Caki2 (cell line): ENCODE results near the gene RAC2. TPM values are rescaled to one million over a fixed set of nuclear protein-coding genes. Genes with fewer than 3 reads are reported as not detected.

Experiments used
- DNase-seq: peaks from one replicate; pipeline ENCODE4 v3.0.0-alpha.2; 2015; ENCODE audit warnings: low read depth
- in situ Hi-C: cut with HindIII; loops from 2 replicates; pipeline ENCODE4 v1.10.0; 2016; ENCODE audit warnings: low sequenced_read_pairs, low pct_unique_long_range_greater_than_20kb, mixed read lengths
- total RNA-seq: library from RNA; depleted of rRNA; stranded (reverse); fragments of >200 nt; shearing (Covaris generic); gene quantifications from 2 replicates; pipeline ENCODE4 v1.2.3, GENCODE V29; 2014; ENCODE audit warnings: low replicate concordance; rRNA removed

RAC2 gene
- total RNA-seq, 1 experiment from 2014 or later = 20.6 TPM

GRCh38 chr22:37176464-37177061 is 67.5 kb downstream of the RAC2 start:
- DNase-seq = no peak
- in situ Hi-C loops = no loop called here

- in situ Hi-C loops = no loop called here
- DNase-seq = no peak
Observed at GRCh38 chr22:37175414-37176281, 68.4 kb downstream of the RAC2 start.

Other genes starting within 250 kb of the RAC2 start
- 54.6 and 82.0 TPM in 2 replicates for gene TST, start 224.8 kb downstream of the RAC2 start, total RNA-seq
- 168 and 192 TPM in 2 replicates for gene MPST, start 224.5 kb downstream of the RAC2 start, total RNA-seq
- 29.0 and 38.0 TPM in 2 replicates for gene KCTD17, start 192.5 kb downstream of the RAC2 start, total RNA-seq
- gene TMPRSS6, start 134.6 kb downstream of the RAC2 start, total RNA-seq = not detected in 2 replicates
- gene IL2RB, start 94.4 kb downstream of the RAC2 start, total RNA-seq = 0.06 TPM in 1 of 2 replicates, not detected in the other
- gene C1QTNF6, start 56.0 kb downstream of the RAC2 start, total RNA-seq = 14.1 and 14.9 TPM in 2 replicates
- gene SSTR3, start 31.8 kb downstream of the RAC2 start, total RNA-seq = not detected in 2 replicates
- gene CYTH4, start 38.2 kb upstream of the RAC2 start, total RNA-seq = 0.98 and 1.3 TPM in 2 replicates
- 10.2 and 12.9 TPM in 2 replicates for gene ELFN2, start 183.2 kb upstream of the RAC2 start, total RNA-seq
- gene MFNG, start 242.1 kb upstream of the RAC2 start, total RNA-seq = 0.46 and 0.54 TPM in 2 replicates